SHP77 treated with DMSO at 0.1 percent for 48 hours (cell line): ENCODE data around the gene CDC14C.

Source experiments
- DNase-seq: peaks from one replicate; lab custom pipeline; 2025; lab: John Stamatoyannopoulos, UW

Gene CDC14C

GRCh38 chr7:48976253-48976652, 51.9 kb downstream of the CDC14C start:
- DNase-seq = no peak

GRCh38 chr7:48976850-48977249, 52.5 kb downstream of the CDC14C start:
- DNase-seq = no peak
